Epithelial cell of esophagus (primary cell): Measurements from ENCODE around the gene LAPTM5.

Experiments
- DNase-seq: peaks from one replicate; pipeline ENCODE4 v3.0.0; 2010; ENCODE audit warnings: low read depth
- H3K4me3 ChIP-seq: 2 replicates; pipeline ENCODE4 v1.5.1; 2011; ENCODE audit warnings: mild to moderate bottlenecking, low read length, control low read depth
- TF ChIP-seq, protein P1 (sequence below): IDR thresholded peaks from 2 replicates; pipeline ENCODE4 v1.5.1; 2011; ENCODE audit warnings: low read depth, mild to moderate bottlenecking, low read length, control low read depth, inconsistent platforms; ENCODE audit not compliant: insufficient read depth; ENCODE audit errors: missing control alignments

The LAPTM5 gene

DNA sequence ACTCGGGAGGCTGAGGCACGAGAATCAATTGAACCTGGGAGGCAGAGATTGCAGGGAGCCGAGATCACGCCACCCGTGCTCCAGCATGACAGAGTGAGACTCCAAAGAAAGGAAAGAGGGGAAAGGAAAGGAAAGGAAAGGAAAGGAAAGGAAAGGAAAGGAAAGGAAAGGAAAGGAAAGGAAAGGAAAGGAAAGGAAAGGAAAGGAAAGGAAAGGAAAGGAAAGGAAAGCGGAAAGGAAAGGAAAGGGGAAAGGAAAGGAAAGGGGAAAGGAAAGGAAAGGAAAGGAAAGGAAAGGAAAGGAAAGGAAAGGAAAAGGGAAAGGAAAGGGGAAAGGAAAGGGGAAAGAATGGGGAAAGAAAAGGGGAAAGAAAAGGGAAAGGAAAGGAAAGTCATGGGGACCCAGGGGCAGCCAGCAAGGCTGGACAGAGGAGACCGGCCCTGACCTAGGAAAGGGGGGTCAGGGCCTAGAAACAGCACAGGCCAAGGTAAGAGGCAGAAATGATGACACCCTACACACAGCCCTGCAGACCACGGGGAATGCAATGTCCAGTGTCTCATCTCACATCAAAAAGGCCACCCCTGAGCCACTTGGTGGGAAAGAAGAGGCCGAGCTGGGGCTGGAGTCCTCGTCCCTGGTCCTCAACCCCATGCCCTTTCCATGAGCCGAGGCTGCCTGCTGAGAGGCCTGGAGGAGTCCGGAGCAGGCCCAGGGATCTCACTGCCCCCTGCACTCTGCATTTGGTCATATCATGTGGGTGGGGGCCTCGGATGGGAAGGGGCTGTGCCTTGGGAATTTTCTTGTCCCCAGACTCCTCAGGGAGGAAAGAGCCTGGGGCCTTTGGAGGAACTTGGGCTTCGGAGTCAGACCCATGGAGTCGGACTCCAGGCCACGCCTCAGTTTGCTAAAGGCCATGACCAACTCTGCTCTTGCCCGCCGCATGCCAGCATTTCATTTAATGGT is 18.8 kb upstream of the LAPTM5 start:
- DNase-seq = no peak
- TF ChIP-seq, protein P1, sequence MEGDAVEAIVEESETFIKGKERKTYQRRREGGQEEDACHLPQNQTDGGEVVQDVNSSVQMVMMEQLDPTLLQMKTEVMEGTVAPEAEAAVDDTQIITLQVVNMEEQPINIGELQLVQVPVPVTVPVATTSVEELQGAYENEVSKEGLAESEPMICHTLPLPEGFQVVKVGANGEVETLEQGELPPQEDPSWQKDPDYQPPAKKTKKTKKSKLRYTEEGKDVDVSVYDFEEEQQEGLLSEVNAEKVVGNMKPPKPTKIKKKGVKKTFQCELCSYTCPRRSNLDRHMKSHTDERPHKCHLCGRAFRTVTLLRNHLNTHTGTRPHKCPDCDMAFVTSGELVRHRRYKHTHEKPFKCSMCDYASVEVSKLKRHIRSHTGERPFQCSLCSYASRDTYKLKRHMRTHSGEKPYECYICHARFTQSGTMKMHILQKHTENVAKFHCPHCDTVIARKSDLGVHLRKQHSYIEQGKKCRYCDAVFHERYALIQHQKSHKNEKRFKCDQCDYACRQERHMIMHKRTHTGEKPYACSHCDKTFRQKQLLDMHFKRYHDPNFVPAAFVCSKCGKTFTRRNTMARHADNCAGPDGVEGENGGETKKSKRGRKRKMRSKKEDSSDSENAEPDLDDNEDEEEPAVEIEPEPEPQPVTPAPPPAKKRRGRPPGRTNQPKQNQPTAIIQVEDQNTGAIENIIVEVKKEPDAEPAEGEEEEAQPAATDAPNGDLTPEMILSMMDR = no peak
- H3K4me3 ChIP-seq = no peak overlapping the region

DNA sequence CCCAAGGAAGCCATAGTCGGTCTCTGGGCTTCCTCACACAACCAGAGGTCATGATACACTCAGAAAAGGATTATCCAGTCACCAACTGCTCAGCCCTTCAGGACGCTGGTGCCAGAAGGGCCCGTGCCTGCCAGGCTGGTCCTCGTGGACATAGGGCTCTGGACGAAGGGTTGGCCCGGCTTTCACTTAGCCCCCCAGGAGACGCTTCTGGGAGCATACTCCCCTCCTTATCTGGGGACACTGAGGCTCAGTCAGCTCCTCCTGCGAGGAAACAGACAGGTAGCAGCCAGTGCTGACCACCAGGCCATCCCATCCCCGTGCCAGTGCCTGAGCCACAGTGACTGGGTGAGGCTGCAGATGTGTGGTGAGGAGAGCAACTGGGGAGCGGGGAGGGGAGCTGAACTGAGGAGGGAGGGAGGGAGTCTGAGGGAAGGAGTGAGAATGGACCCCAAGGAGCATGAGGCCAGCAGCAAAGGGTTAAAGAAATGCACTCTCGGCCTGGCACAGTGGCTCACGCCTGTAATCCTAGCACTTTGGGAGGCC is 17.9 kb upstream of the LAPTM5 start:
- TF ChIP-seq, protein P1 = no peak

DNA sequence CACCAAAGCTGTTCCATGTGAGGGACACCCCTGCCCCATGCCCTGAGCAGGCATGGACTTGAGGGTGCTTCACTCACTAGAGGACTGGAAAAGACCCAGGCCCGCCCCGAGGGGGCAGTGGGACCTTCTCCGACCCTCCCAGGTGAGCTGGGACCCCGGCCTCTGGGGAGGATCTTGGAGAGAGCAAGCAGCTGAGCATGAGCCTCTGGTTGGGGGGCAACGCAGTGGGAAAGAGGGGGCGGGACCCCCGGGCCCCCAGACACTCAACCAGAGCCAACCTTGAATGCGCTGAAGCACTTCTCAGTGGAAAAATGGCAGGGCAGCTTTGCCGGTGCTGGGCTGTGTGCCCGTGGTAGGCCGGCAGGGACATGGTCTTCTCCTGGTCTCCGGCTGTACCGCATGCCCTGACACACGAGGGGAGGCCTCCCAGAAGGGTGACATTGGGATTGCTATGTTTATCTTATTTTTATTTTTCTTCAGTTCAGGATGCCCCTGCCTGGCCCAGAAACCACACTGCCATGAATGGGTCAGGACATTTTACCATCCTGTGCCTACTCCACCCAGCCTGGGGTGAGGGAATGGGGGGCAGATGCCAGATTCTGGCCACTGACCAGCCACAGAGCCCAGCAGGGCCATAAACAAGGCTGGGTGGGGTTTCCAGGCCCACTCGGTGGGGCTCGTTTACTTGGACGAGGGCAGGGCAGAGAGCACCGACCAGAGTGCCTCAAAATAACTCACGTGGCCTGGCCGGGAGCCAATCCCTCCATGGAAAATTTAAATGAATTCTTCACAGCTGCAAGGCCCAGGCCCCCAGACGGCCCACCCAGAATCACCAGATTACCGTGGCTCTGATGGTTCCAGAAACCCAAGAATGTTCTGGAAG is 17.2 kb upstream of the LAPTM5 start:
- DNase-seq = no peak
- TF ChIP-seq, protein P1 = no peak
- H3K4me3 ChIP-seq = no peak overlapping the region

More for the DNA sequence above, 17.9 kb upstream of the LAPTM5 start:
- H3K4me3 ChIP-seq = no peak overlapping the region
- DNase-seq = no peak

- DNase-seq = no peak
- H3K4me3 ChIP-seq = no peak overlapping the region
- TF ChIP-seq, protein P1 = no peak
Measured at GRCh38 chr1:30773722-30774358, 16.3 kb upstream of the LAPTM5 start.

GRCh38 chr1:30771005-30771404 is 13.4 kb upstream of the LAPTM5 start:
- TF ChIP-seq, protein P1 = no peak
- no peak overlapping the region for H3K4me3 ChIP-seq
- no peak for DNase-seq

- no peak overlapping the region for H3K4me3 ChIP-seq
- TF ChIP-seq, protein P1 = no peak
- no peak for DNase-seq
Measured at GRCh38 chr1:30770150-30770549, 12.6 kb upstream of the LAPTM5 start.
